ENCODE measurements around the gene SFRP2.

DNA sequence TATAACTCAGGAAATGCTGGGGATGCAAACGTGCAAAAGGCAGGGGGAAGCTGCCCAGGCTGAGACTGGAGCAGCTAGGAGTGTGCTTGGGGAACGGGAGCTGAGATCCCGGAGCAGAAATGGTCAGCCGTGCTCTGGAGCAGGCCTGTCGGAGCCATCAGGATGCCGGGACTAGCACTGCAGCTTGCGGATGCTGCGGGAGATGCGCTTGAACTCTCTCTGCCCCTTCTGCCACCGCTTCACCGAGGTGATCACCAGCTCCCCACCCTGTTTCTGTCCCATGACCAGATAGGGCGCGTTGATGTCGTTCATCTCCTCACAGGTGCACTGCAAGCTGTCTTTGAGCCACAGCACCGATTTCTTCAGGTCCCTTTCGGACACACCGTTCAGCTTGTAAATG lies 7.6 kb downstream of the SFRP2 start:
- no peak for TF ChIP-seq CTCF (IDR thresholded peaks at IDR 0.05)
- no peak for TF ChIP-seq POLR2A (IDR thresholded peaks at IDR 0.05)

Measured in Peyer's patch (tissue), 4 donors.